ENCODE measurements around the gene MAPK8. TPM values are rescaled to one million over a fixed set of nuclear protein-coding genes. Genes with fewer than 3 reads are reported as not detected.

The MAPK8 gene
- total RNA-seq, 1 donor from 2014 or later = 47.4 TPM

DNA sequence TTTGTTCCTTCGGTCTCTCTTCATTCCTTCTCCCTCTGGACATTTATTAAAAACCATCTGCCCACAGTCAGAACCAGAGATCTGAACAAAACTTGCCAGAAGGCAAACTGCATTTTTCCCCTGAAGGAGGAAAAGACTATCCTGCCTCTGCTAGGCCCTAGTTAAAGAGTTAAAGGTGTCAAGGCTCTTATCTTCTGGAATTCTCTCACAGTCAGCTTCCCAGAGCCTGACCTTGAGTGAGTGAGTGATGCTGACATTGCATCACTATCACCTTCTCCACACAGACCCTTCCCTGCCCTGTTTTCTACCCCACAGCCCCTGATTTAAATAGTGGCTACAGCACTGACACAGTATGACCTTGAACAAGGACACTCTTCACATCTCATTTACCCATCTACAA is 48.4 kb upstream of the MAPK8 start:
- Histone ChIP-seq H4K20me1 (ENCODE audit: insufficient read depth, low read length) (no peaks in the 10 kb centered on the region), H3K36me3 (ENCODE audit: insufficient read depth, low read length) (no peaks in the 10 kb centered on the region), H3K27ac (ENCODE audit: low read depth, low read length) (no peak overlapping the region), H3K4me1 (ENCODE audit: insufficient read depth, low read length) (peaks cover 12% of the 10 kb centered on the region), H3K9me3 (ENCODE audit: insufficient read depth, low read depth, low read length) (no peaks in the 10 kb centered on the region), H3K4me3 (ENCODE audit: insufficient read depth, low read depth, low read length) (no peak overlapping the region), H3K4me2 (ENCODE audit: low read length) (no peak overlapping the region), H3K79me2 (ENCODE audit: insufficient read depth, low read length) (no peaks in the 10 kb centered on the region), H3K9ac (ENCODE audit: low read length) (no peak overlapping the region), H2AFZ (ENCODE audit: low read depth, low read length) (no peak overlapping the region), H3K27me3 (ENCODE audit: insufficient read depth, low read length) (no peaks in the 10 kb centered on the region)
- H3K27me3 Mint-ChIP-seq (ENCODE audit: low read depth, unreplicated experiment) = no peaks in the 10 kb centered on the region
- H3K27ac Mint-ChIP-seq (ENCODE audit: unreplicated experiment) = no peak overlapping the region
- no peaks in the 10 kb centered on the region for H3K9me3 Mint-ChIP-seq (ENCODE audit: unreplicated experiment)
- no peak overlapping the region for H3K4me3 Mint-ChIP-seq (ENCODE audit: unreplicated experiment)
- H3K36me3 Mint-ChIP-seq (ENCODE audit: low read depth, unreplicated experiment) = no peaks in the 10 kb centered on the region
- TF ChIP-seq EZH2 (IDR thresholded peaks at IDR 0.05; ENCODE audit: insufficient read depth, low read length) (no peak), CTCF (IDR thresholded peaks at IDR 0.05; ENCODE audit: insufficient read depth, low read depth, low read length) (no peak)
- peaks cover 21% of the 10 kb centered on the region for H3K4me1 Mint-ChIP-seq (ENCODE audit: low read depth, unreplicated experiment)
- FAIRE-seq = no peak
- DNase-seq (ENCODE audit: low read depth) = no peak

DNA sequence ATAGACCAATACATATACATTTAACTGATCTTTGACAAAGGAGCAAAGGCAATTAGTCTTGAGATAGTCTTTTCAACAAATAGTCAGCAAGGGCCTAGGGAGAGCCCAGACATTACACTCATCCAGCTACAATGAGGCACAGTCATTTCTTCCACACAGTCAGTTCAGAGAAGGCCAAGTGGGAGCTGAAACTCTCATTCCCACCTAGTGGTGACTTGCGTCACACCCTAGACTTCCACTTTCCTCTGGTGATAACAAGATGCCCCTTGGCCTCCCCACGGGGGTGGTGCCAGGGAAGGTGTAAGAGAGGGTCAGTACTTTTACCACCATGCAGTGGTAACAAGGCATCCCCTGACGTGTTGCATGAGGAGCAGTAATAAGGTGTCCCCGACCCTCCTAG is 39.9 kb upstream of the MAPK8 start:
- H3K9me3 Mint-ChIP-seq (ENCODE audit: unreplicated experiment) = no peaks in the 10 kb centered on the region
- H3K27me3 ChIP-seq (ENCODE audit: insufficient read depth, low read length) = peaks cover 6% of the 10 kb centered on the region
- no peaks in the 10 kb centered on the region for H3K36me3 ChIP-seq (ENCODE audit: insufficient read depth, low read length)
- H3K27ac ChIP-seq (ENCODE audit: low read depth, low read length) = no peak overlapping the region
- H3K4me1 ChIP-seq (ENCODE audit: insufficient read depth, low read length) = no peaks in the 10 kb centered on the region
- H3K27ac Mint-ChIP-seq (ENCODE audit: unreplicated experiment) = no peak overlapping the region
- no peak for TF ChIP-seq EZH2 (IDR thresholded peaks at IDR 0.05; ENCODE audit: insufficient read depth, low read length)
- no peak for TF ChIP-seq CTCF (IDR thresholded peaks at IDR 0.05; ENCODE audit: insufficient read depth, low read depth, low read length)
- H3K36me3 Mint-ChIP-seq (ENCODE audit: low read depth, unreplicated experiment) = no peaks in the 10 kb centered on the region
- H3K79me2 ChIP-seq (ENCODE audit: insufficient read depth, low read length) = no peaks in the 10 kb centered on the region
- no peak overlapping the region for H3K4me2 ChIP-seq (ENCODE audit: low read length)
- peaks cover 7% of the 10 kb centered on the region for H3K27me3 Mint-ChIP-seq (ENCODE audit: low read depth, unreplicated experiment)
- H3K4me3 Mint-ChIP-seq (ENCODE audit: unreplicated experiment) = no peak overlapping the region
- H2AFZ ChIP-seq (ENCODE audit: low read depth, low read length) = no peak overlapping the region
- DNase-seq (ENCODE audit: low read depth) (no peak), FAIRE-seq (no peak)
- no peaks in the 10 kb centered on the region for H4K20me1 ChIP-seq (ENCODE audit: insufficient read depth, low read length)
- H3K4me3 ChIP-seq (ENCODE audit: insufficient read depth, low read depth, low read length) = no peak overlapping the region
- H3K9ac ChIP-seq (ENCODE audit: low read length) = no peak overlapping the region
- H3K4me1 Mint-ChIP-seq (ENCODE audit: low read depth, unreplicated experiment) = no peaks in the 10 kb centered on the region
- no peaks in the 10 kb centered on the region for H3K9me3 ChIP-seq (ENCODE audit: insufficient read depth, low read depth, low read length)

DNA sequence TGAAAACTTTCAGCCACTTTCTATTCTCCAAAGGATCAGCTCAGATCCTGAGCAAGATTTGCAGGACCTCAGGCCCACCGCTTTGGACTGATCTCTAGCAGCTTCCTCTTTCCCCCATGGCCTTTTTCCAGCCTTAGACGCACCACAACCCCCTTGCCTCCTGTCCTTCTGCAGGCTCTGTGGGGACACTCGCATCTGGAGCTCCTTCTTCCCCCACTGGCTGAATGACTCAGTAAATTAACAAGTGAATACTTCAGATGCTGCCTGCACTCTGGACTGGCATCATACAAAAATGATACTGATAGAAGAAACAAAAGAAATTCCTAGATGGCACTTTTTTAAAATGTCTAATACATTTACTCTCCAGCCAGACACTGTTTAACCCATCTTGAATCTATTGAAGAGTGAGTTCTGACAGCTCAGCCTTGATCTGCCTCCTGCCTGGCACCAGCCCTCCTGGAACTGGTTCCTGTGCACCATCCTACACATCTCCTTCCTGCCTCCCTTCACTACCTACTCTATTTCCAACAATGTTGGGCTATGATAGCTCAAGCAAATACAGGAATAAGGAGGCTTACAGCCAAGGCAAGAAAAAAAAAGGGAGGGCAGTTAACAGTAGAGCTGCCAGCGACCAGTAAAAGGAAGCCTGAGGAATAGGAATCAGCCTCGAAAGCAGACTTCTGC is 35.3 kb upstream of the MAPK8 start:
- Histone ChIP-seq H4K20me1 (ENCODE audit: insufficient read depth, low read length) (no peaks in the 10 kb centered on the region), H3K27me3 (ENCODE audit: insufficient read depth, low read length) (peaks cover 13% of the 10 kb centered on the region), H3K4me2 (ENCODE audit: low read length) (no peak overlapping the region), H3K9me3 (ENCODE audit: insufficient read depth, low read depth, low read length) (no peaks in the 10 kb centered on the region), H3K4me3 (ENCODE audit: insufficient read depth, low read depth, low read length) (no peak overlapping the region), H3K27ac (ENCODE audit: low read depth, low read length) (no peak overlapping the region), H3K4me1 (ENCODE audit: insufficient read depth, low read length) (no peaks in the 10 kb centered on the region), H2AFZ (ENCODE audit: low read depth, low read length) (no peak overlapping the region), H3K9ac (ENCODE audit: low read length) (no peak overlapping the region), H3K79me2 (ENCODE audit: insufficient read depth, low read length) (no peaks in the 10 kb centered on the region), H3K36me3 (ENCODE audit: insufficient read depth, low read length) (no peaks in the 10 kb centered on the region)
- H3K9me3 Mint-ChIP-seq (ENCODE audit: unreplicated experiment) = no peaks in the 10 kb centered on the region
- DNase-seq (ENCODE audit: low read depth) (no peak), FAIRE-seq (no peak)
- H3K4me1 Mint-ChIP-seq (ENCODE audit: low read depth, unreplicated experiment) = no peaks in the 10 kb centered on the region
- no peak overlapping the region for H3K4me3 Mint-ChIP-seq (ENCODE audit: unreplicated experiment)
- TF ChIP-seq EZH2 (IDR thresholded peaks at IDR 0.05; ENCODE audit: insufficient read depth, low read length) (no peak), CTCF (IDR thresholded peaks at IDR 0.05; ENCODE audit: insufficient read depth, low read depth, low read length) (no peak)
- H3K36me3 Mint-ChIP-seq (ENCODE audit: low read depth, unreplicated experiment) = no peaks in the 10 kb centered on the region
- H3K27ac Mint-ChIP-seq (ENCODE audit: unreplicated experiment) = no peak overlapping the region
- H3K27me3 Mint-ChIP-seq (ENCODE audit: low read depth, unreplicated experiment) = peaks cover 7% of the 10 kb centered on the region
